NCI-H748 (cell line): ENCODE data around the gene HMGN5.

Experiments used
- DNase-seq: peaks from one replicate; lab custom pipeline; 2025; ENCODE audit not compliant: unreplicated experiment; lab: John Stamatoyannopoulos, UW

The HMGN5 gene

GRCh38 chrX:81120258-81120935, 81.3 kb downstream of the HMGN5 start:
- DNase-seq, result peak; percentile 23

DNA sequence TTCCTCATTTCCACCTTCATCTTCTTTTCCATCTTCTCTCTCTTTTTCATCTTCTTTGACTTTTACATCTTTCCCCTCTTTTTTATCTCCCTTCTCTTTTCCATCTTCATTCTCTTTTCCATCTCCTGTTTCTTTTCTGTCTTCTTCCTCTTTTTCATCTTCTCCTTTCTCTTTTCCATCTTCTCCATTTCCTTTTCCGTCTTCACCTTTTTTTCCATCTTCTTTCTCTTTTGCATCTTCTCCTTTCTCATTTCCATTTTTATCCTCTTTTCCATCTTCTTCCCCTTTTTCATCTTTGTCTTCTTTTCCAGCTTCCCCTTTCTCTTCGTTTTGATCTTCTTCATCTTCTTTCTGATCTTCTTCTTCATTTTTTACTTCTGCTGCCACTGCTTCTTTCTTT, 87.0 kb downstream of the HMGN5 start:
- no peak for DNase-seq

- no peak for DNase-seq
Measured at GRCh38 chrX:81110286-81110685, 91.4 kb downstream of the HMGN5 start.

DNA sequence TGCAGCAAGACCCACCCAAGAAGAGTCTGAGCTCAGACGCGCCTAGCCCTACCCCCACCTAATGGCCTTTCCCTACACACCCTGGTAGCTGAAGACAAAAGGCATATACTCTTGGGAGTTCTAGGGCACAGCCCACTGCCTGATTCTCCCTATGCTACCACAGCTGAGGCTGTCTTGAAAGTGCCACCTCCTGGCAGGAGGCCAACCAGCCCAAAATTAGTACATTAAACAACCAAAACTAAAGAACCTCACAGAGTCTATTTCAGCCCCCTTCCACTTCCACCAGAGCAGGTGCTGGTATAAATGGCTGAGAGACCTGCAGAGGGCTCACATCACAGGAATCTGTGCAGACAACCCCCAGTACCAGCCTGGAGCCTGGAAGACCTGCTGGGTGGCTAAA, 119.1 kb downstream of the HMGN5 start:
- DNase-seq, result no peak
